H1 (cell line): ENCODE data around the gene GOLGA3. TPM values are rescaled to one million over a fixed set of nuclear protein-coding genes. Genes with fewer than 3 reads are reported as not detected.

Experiments
- CTCF ChIA-PET: fragments of 300-600 bp; sonication (Branson Sonifier 250); formaldehyde crosslinking; loops from one replicate; lab custom pipeline; 2021; ENCODE audit not compliant: partially characterized antibody; lab: Charles Lee
- POLR2A ChIA-PET: fragments of 300-600 bp; sonication (Branson Sonifier 250); formaldehyde crosslinking; loops from one replicate; lab custom pipeline; 2021; ENCODE audit warnings: inconsistent platforms; ENCODE audit not compliant: partially characterized antibody; lab: Charles Lee
- DNase-seq, 2 experiments: peaks; one replicate each; pipeline versions ENCODE4 v3.0.0 to v3.0.0-alpha.2; 2010 to 2022; ENCODE audit warnings: low spot score in 2 of 2, low read depth in 1 of 2, mixed read lengths in 1 of 2
- FAIRE-seq: peaks from 2 replicates; lab custom pipeline; 2011; peaks lifted over from hg19 to GRCh38; lab: Jason Lieb, UNC
- H2AFZ ChIP-seq: 2 replicates; pipeline ENCODE4 v1.8.1; 2012; ENCODE audit warnings: low read length, inconsistent platforms
- H2AK5ac ChIP-seq: 2 replicates; pipeline ENCODE4 v1.6.1; 2013; ENCODE audit warnings: low read depth, low read length
- H2BK120ac ChIP-seq: replicated peaks from 2 replicates; pipeline ENCODE3; 2013; ENCODE audit warnings: low read depth, low read length, inconsistent platforms
- H2BK12ac ChIP-seq: 2 replicates; pipeline ENCODE4 v1.6.1; 2013; ENCODE audit warnings: low read depth, low read length
- H2BK15ac ChIP-seq: 2 replicates; pipeline ENCODE4 v1.6.1; 2013; ENCODE audit warnings: low read length
- H2BK20ac ChIP-seq: 2 replicates; pipeline ENCODE4 v1.6.1; 2013; ENCODE audit warnings: low read length
- H2BK5ac ChIP-seq: 2 replicates; pipeline ENCODE4 v1.6.1; 2013; ENCODE audit warnings: low read depth, low read length
- H3K14ac ChIP-seq: 2 replicates; pipeline ENCODE4 v1.6.1; 2013; ENCODE audit warnings: inconsistent platforms; ENCODE audit not compliant: insufficient read length
- H3K18ac ChIP-seq: 2 replicates; pipeline ENCODE4 v1.6.1; 2013; ENCODE audit warnings: low read length; ENCODE audit errors: extremely low read depth
- H3K23ac ChIP-seq: 2 replicates; pipeline ENCODE4 v1.6.1; 2013; ENCODE audit warnings: inconsistent platforms; ENCODE audit not compliant: insufficient read length
- H3K23me2 ChIP-seq: 2 replicates; pipeline ENCODE4 v1.6.1; 2013; ENCODE audit warnings: low read depth, low read length
- H3K27ac ChIP-seq: 2 replicates; pipeline ENCODE4 v1.6.1; 2011; ENCODE audit warnings: low read depth, low read length, inconsistent platforms
- H3K27me3 ChIP-seq, 4 experiments: replicated peaks in 1 of 4; 1 replicate in 1 of 4; 2 replicates in 3 of 4; pipeline versions ENCODE4 v1.6.1 to v1.8.1; 2011 to 2013; ENCODE audit warnings: low read length in 3 of 4, mild to moderate bottlenecking in 3 of 4, inconsistent platforms in 2 of 4, mixed read lengths in 2 of 4, moderate library complexity in 1 of 4; ENCODE audit not compliant: control insufficient read depth in 3 of 4, insufficient read depth in 3 of 4; ENCODE audit errors: extremely low read depth in 1 of 4
- H3K36me3 ChIP-seq, 4 experiments: 2 replicates each; pipeline versions ENCODE4 v1.6.1 to v1.8.1; 2011 to 2013; ENCODE audit warnings: mild to moderate bottlenecking in 4 of 4, low read length in 3 of 4, moderate library complexity in 2 of 4, control low read depth in 1 of 4, inconsistent platforms in 1 of 4; ENCODE audit not compliant: insufficient read depth in 4 of 4, control insufficient read depth in 2 of 4
- H3K4ac ChIP-seq: replicated peaks from 2 replicates; pipeline ENCODE3; 2013; ENCODE audit warnings: low read length, low read depth, mixed read lengths, inconsistent platforms; ENCODE audit not compliant: insufficient read length
- H3K4me1 ChIP-seq, 4 experiments: replicated peaks in 1 of 4; 1 replicate in 1 of 4; 2 replicates in 3 of 4; pipeline versions ENCODE4 v1.6.1 to v1.8.1; 2011 to 2013; ENCODE audit warnings: low read length in 3 of 4, inconsistent platforms in 2 of 4, mixed read lengths in 1 of 4; ENCODE audit not compliant: insufficient read depth in 4 of 4, control insufficient read depth in 3 of 4
- H3K4me2 ChIP-seq, 2 experiments: 2 replicates each; pipeline versions ENCODE4 v1.6.1 to v1.8.1; 2011 to 2013; ENCODE audit warnings: low read depth in 2 of 2, low read length in 2 of 2, control low read depth in 1 of 2, inconsistent platforms in 1 of 2, mild to moderate bottlenecking in 1 of 2; ENCODE audit not compliant: insufficient read depth in 1 of 2
- H3K4me3 ChIP-seq, 4 experiments: fragments of 200-600, 300-600 bp in 1 of 4; sonication (generic), shearing (Covaris generic), sonication (Bioruptor Twin) in 1 of 4; 2 replicates each; pipeline versions ENCODE4 v1.5.1 to v1.8.1; 2011 to 2016; ENCODE audit warnings: low read length in 4 of 4, low read depth in 3 of 4, control low read depth in 2 of 4, inconsistent platforms in 2 of 4, mild to moderate bottlenecking in 2 of 4, mixed read lengths in 1 of 4, moderate library complexity in 1 of 4; ENCODE audit not compliant: insufficient read depth in 2 of 4; ENCODE audit errors: extremely low read depth in 1 of 4
- H3K56ac ChIP-seq: replicated peaks from 2 replicates; pipeline ENCODE3; 2013; ENCODE audit warnings: low read depth, mild to moderate bottlenecking, mixed read lengths, low read length, inconsistent platforms; ENCODE audit not compliant: insufficient read length
- H3K79me1 ChIP-seq: 2 replicates; pipeline ENCODE4 v1.6.1; 2013; ENCODE audit warnings: low read depth, low read length, control low read depth
- H3K79me2 ChIP-seq, 2 experiments: 2 replicates each; pipeline versions ENCODE4 v1.6.1 to v1.8.1; 2012 to 2013; ENCODE audit warnings: low read length in 2 of 2, mild to moderate bottlenecking in 2 of 2, inconsistent platforms in 1 of 2; ENCODE audit not compliant: insufficient read depth in 2 of 2, control insufficient read depth in 1 of 2
- H3K9ac ChIP-seq, 4 experiments: replicated peaks in 1 of 4; 1 replicate in 1 of 4; 2 replicates in 3 of 4; pipeline versions ENCODE4 v1.6.1 to v1.8.1; 2011 to 2013; ENCODE audit warnings: low read depth in 3 of 4, low read length in 3 of 4, control low read depth in 2 of 4, mild to moderate bottlenecking in 2 of 4, moderate library complexity in 2 of 4, inconsistent platforms in 1 of 4; ENCODE audit errors: extremely low read depth in 1 of 4
- H3K9me3 ChIP-seq, 2 experiments: 2 replicates each; pipeline versions ENCODE4 v1.6.1 to v1.8.1; 2012 to 2013; ENCODE audit warnings: mild to moderate bottlenecking in 2 of 2, moderate library complexity in 2 of 2, control low read depth in 1 of 2, inconsistent platforms in 1 of 2, low read depth in 1 of 2, low read length in 1 of 2, mixed read lengths in 1 of 2; ENCODE audit not compliant: insufficient read depth in 2 of 2
- H4K20me1 ChIP-seq, 2 experiments: replicated peaks in 1 of 2; 2 replicates each; pipeline versions ENCODE3 to v1.8.1; 2011 to 2013; ENCODE audit warnings: inconsistent platforms in 2 of 2, low read length in 2 of 2, mild to moderate bottlenecking in 1 of 2; ENCODE audit not compliant: insufficient read depth in 2 of 2, control insufficient read depth in 1 of 2
- H4K5ac ChIP-seq: 2 replicates; pipeline ENCODE4 v1.6.1; 2013; ENCODE audit warnings: low read length, low read depth, mixed read lengths, inconsistent platforms; ENCODE audit not compliant: insufficient read length
- H4K8ac ChIP-seq: 2 replicates; pipeline ENCODE4 v1.8.0; 2013; ENCODE audit warnings: mild to moderate bottlenecking, moderate library complexity, low read length, inconsistent platforms; ENCODE audit not compliant: insufficient read depth; ENCODE audit errors: extremely low read depth
- H4K91ac ChIP-seq: replicated peaks from 2 replicates; pipeline ENCODE3; 2013; ENCODE audit warnings: low read length, mixed read lengths, inconsistent platforms; ENCODE audit not compliant: insufficient read length
- ATF3 ChIP-seq: IDR thresholded peaks from 2 replicates; pipeline ENCODE4 v1.6.1; 2011; ENCODE audit warnings: low read depth, mild to moderate bottlenecking, low read length; ENCODE audit not compliant: insufficient read depth
- CHD1 ChIP-seq: IDR thresholded peaks from 2 replicates; pipeline ENCODE4 v1.6.1; 2012; ENCODE audit warnings: low read depth, low read length, improper control_type of control experiment
- CREB1 ChIP-seq: IDR thresholded peaks from 2 replicates; pipeline ENCODE4 v1.6.1; 2012; ENCODE audit warnings: inconsistent platforms
- HDAC2 ChIP-seq, 2 experiments: fragments of 300-600 bp in 1 of 2; sonication (generic) in 1 of 2; IDR thresholded peaks; 2 replicates each; pipeline ENCODE4 v1.6.1; 2011 to 2012; ENCODE audit warnings: low read depth in 2 of 2, low read length in 2 of 2, mild to moderate bottlenecking in 2 of 2, moderate library complexity in 2 of 2, borderline replicate concordance in 1 of 2, inconsistent platforms in 1 of 2
- MAX ChIP-seq: IDR thresholded peaks from 2 replicates; pipeline ENCODE4 v1.6.1; 2012; ENCODE audit warnings: inconsistent platforms
- RBBP5 ChIP-seq: IDR thresholded peaks from 2 replicates; pipeline ENCODE4 v1.7.1; 2012; ENCODE audit warnings: low read depth, mild to moderate bottlenecking, inconsistent platforms, low read length, moderate library complexity, borderline replicate concordance
- SAP30 ChIP-seq: fragments of 300-600 bp; sonication (generic); IDR thresholded peaks from 2 replicates; pipeline ENCODE4 v1.7.1; 2012; ENCODE audit warnings: low read length, moderate library complexity, mild to moderate bottlenecking, inconsistent platforms; ENCODE audit not compliant: insufficient read depth, insufficient replicate concordance
- SIN3A ChIP-seq, 2 experiments: IDR thresholded peaks in 1 of 2; conservative IDR thresholded peaks in 1 of 2; 2 replicates each; pipeline ENCODE4 v1.6.1; 2011 to 2012; ENCODE audit warnings: low read length in 2 of 2, improper control_type of control experiment in 1 of 2, low read depth in 1 of 2, mild to moderate bottlenecking in 1 of 2
- SIX5 ChIP-seq: IDR thresholded peaks from 2 replicates; pipeline ENCODE4 v1.6.1; 2011; ENCODE audit warnings: mild to moderate bottlenecking, low read depth, low read length
- SP4 ChIP-seq: IDR thresholded peaks from 2 replicates; pipeline ENCODE4 v1.6.1; 2012; ENCODE audit warnings: low read length, inconsistent platforms
- TAF1 ChIP-seq: IDR thresholded peaks from 2 replicates; pipeline ENCODE4 v1.6.1; 2011; ENCODE audit warnings: mild to moderate bottlenecking, low read depth, low read length
- TEAD4 ChIP-seq: IDR thresholded peaks from 2 replicates; pipeline ENCODE4 v1.6.1; 2012; ENCODE audit warnings: low read depth, low read length, inconsistent platforms, mixed read lengths
- YY1 ChIP-seq: IDR thresholded peaks from 2 replicates; pipeline ENCODE4 v1.6.1; 2011; ENCODE audit warnings: low read depth, mild to moderate bottlenecking, low read length
- WGBS, 2 experiments: shearing (Covaris generic) in 1 of 2; methylation state at CpG; one replicate each; pipeline versions ENCODE4 v1.1.6 to v1.1.7; 2013 to 2015; ENCODE audit warnings: low lambda C conversion rate in 2 of 2, mixed read lengths in 2 of 2, inconsistent platforms in 1 of 2, low coverage in 1 of 2, missing lambda C conversion rate in 1 of 2; ENCODE audit not compliant: insufficient replicate concordance in 2 of 2, insufficient coverage in 1 of 2, insufficient read length in 1 of 2; ENCODE audit errors: extremely low coverage in 1 of 2, missing lambda C conversion rate in 1 of 2; 5-methylcytosine and 5-hydroxymethylcytosine counted together
- polyA plus RNA-seq, 7 experiments: library from polyadenylated mRNA; depleted of rRNA in 3 of 7; stranded (reverse) in 5 of 7; unstranded in 2 of 7; fragments of >200 nt in 5 of 7; fragments of 200-250 nt in 2 of 7; gene quantifications; 1 replicate in 5 of 7; 2 replicates in 1 of 7; 4 replicates in 1 of 7; pipeline versions ENCODE4 v1.2.1 to v1.2.3, GENCODE V29; 2011 to 2013; ENCODE audit warnings: missing spikeins in 2 of 7, mixed read lengths in 2 of 7
- total RNA-seq: library from RNA; stranded (reverse); fragmentation: NEBNext Ultra II Directional; extraction: Animal tissue kit (Norgen Biotek cat#: 25700); gene quantifications from 2 replicates; pipeline ENCODE4 v1.2.1, GENCODE V29; 2021

Gene GOLGA3
- total and polyA plus RNA-seq, 2 of the 8 experiments (the other 6 are each of a cell fraction or from before 2014, with no cell fraction given), result 6.4 to 33.1 TPM

- H3K56ac ChIP-seq, result no peak overlapping the region
- no peak overlapping the region for H2BK15ac ChIP-seq
- H2BK120ac ChIP-seq, result no peak overlapping the region
- H3K4me1 ChIP-seq, result peaks cover 0 to 4% (median under 1%) of the 10 kb centered on the region in 4 experiments; a peak in 1 of 7 replicates
- no peak overlapping the region for H3K9ac ChIP-seq
- H3K23ac ChIP-seq, result no peak overlapping the region
- no peak overlapping the region for H3K4ac ChIP-seq
- peaks cover 11% of the 10 kb centered on the region for H3K79me1 ChIP-seq
- H4K8ac ChIP-seq, result no peak overlapping the region
- FAIRE-seq, result no peak
- CTCF ChIA-PET, result interaction anchor here (2.7 kb wide), 1 partner anchor 81 kb away, joined by 8 read pairs; no protein-coding TSS in a partner anchor
- no peak overlapping the region for H2AFZ ChIP-seq
- H3K23me2 ChIP-seq, result peaks cover 7% of the 10 kb centered on the region; the same call in 1 of the 2 replicates
- no peak overlapping the region for H3K14ac ChIP-seq
- no peak overlapping the region for H2BK20ac ChIP-seq
- H3K27me3 ChIP-seq, result no peaks in the 10 kb centered on the region
- DNase-seq, result no peak
- no peak overlapping the region for H3K18ac ChIP-seq
- no peak overlapping the region for H2BK5ac ChIP-seq
- no peak overlapping the region for H4K91ac ChIP-seq
- H3K27ac ChIP-seq, result no peak overlapping the region
- peaks cover 0 to 16% of the 10 kb centered on the region in 2 experiments for H4K20me1 ChIP-seq
- WGBS, 2 experiments, result 93% methylated on average over 7 of the region's 7 CpGs; no CpG with 5 or more reads in 1 of the 2 experiments
- POLR2A ChIA-PET, result interaction anchor here (1.1 to 2.4 kb wide), 3 partner anchors 10 to 20 kb away, joined by 3 to 6 read pairs (median 4); no protein-coding TSS in a partner anchor
- no peak overlapping the region for H3K4me3 ChIP-seq
- H2BK12ac ChIP-seq, result no peak overlapping the region
- H3K4me2 ChIP-seq, result no peak overlapping the region
- no peak overlapping the region for H2AK5ac ChIP-seq
- no peaks in the 10 kb centered on the region for H3K9me3 ChIP-seq
- peaks cover 9 to 21% (median 13%) of the 10 kb centered on the region in 4 experiments; a peak in 7 of 8 replicates for H3K36me3 ChIP-seq
- H3K79me2 ChIP-seq, result peaks cover 0 to 43% of the 10 kb centered on the region in 2 experiments; a peak in 3 of 4 replicates
- H4K5ac ChIP-seq, result no peak overlapping the region
- TF ChIP-seq SP4 (no peak), SIN3A (conservative IDR thresholded peaks at IDR 0.05 in 1 of 2, IDR thresholded peaks at IDR 0.05 in 1 of 2; ENCODE audit: low read depth in 1 of 2, low read length in 2 of 2) (no peak), CREB1 (no peak), TEAD4 (no peak), MAX (no peak), YY1 (no peak), SIX5 (no peak), HDAC2 (IDR thresholded peaks at IDR 0.05; ENCODE audit: borderline replicate concordance in 1 of 2, low read depth in 2 of 2, low read length in 2 of 2) (no peak), SAP30 (no peak), ATF3 (no peak), RBBP5 (no peak), TAF1 (no peak), CHD1 (no peak)
These were observed 4.6 kb downstream of the GOLGA3 start for GRCh38 chr12:132824053-132824452.
